H9 (cell line): ENCODE measurements around the gene VIPR2. TPM values are rescaled to one million over a fixed set of nuclear protein-coding genes. Genes with fewer than 3 reads are reported as not detected.

ENCODE experiments used
- DNase-seq: peaks from one replicate; pipeline ENCODE4 v3.0.0-alpha.2; 2017
- H2AFZ ChIP-seq: one replicate; pipeline ENCODE4 v1.6.1; 2013; ENCODE audit warnings: mild to moderate bottlenecking, low read length, control low read depth, moderate library complexity
- H2AK5ac ChIP-seq: 2 replicates; pipeline ENCODE4 v1.6.1; 2013; ENCODE audit warnings: low read length, control low read depth, mixed read lengths; ENCODE audit not compliant: insufficient read length
- H2BK120ac ChIP-seq: one replicate; pipeline ENCODE4 v1.6.1; 2013; ENCODE audit warnings: low read depth, mild to moderate bottlenecking, low read length, control low read depth, inconsistent platforms; ENCODE audit not compliant: poor library complexity, severe bottlenecking
- H2BK12ac ChIP-seq: 2 replicates; pipeline ENCODE4 v1.6.1; 2013; ENCODE audit warnings: low read length, control low read depth, mixed read lengths, low read depth; ENCODE audit not compliant: insufficient read length
- H2BK15ac ChIP-seq: 2 replicates; pipeline ENCODE4 v1.6.1; 2013; ENCODE audit warnings: low read depth, low read length, control low read depth
- H2BK20ac ChIP-seq: one replicate; pipeline ENCODE4 v1.6.1; 2013; ENCODE audit warnings: low read depth, mild to moderate bottlenecking, low read length, control low read depth, inconsistent platforms; ENCODE audit not compliant: poor library complexity, severe bottlenecking
- H2BK5ac ChIP-seq: 2 replicates; pipeline ENCODE4 v1.6.1; 2013; ENCODE audit warnings: low read length, control low read depth, mixed read lengths; ENCODE audit not compliant: insufficient read length
- H3K14ac ChIP-seq: 2 replicates; pipeline ENCODE4 v1.6.1; 2013; ENCODE audit warnings: low read length, control low read depth; ENCODE audit not compliant: insufficient read depth
- H3K18ac ChIP-seq: 2 replicates; pipeline ENCODE4 v1.6.1; 2013; ENCODE audit warnings: low read depth, mild to moderate bottlenecking, mixed read lengths, low read length, control low read depth; ENCODE audit not compliant: insufficient read length
- H3K23ac ChIP-seq: 2 replicates; pipeline ENCODE4 v1.6.1; 2013; ENCODE audit warnings: low read length, control low read depth, mixed read lengths, low read depth; ENCODE audit not compliant: insufficient read length
- H3K23me2 ChIP-seq: 2 replicates; pipeline ENCODE4 v1.6.1; 2013; ENCODE audit warnings: low read depth, mild to moderate bottlenecking, mixed read lengths, low read length, control low read depth; ENCODE audit not compliant: insufficient read length, poor library complexity, severe bottlenecking
- H3K27ac ChIP-seq: 2 replicates; pipeline ENCODE4 v1.5.1; 2013; ENCODE audit warnings: low read length, control low read depth, mixed read lengths, low read depth; ENCODE audit not compliant: insufficient read length
- H3K27me3 ChIP-seq: 2 replicates; pipeline ENCODE4 v1.6.1; 2013; ENCODE audit warnings: low read length, control low read depth, inconsistent platforms; ENCODE audit not compliant: insufficient read depth
- H3K4ac ChIP-seq: 2 replicates; pipeline ENCODE4 v1.6.1; 2013; ENCODE audit warnings: low read depth, mild to moderate bottlenecking, control low read depth, inconsistent platforms, low read length, moderate library complexity
- H3K4me1 ChIP-seq: 2 replicates; pipeline ENCODE4 v1.6.1; 2013; ENCODE audit warnings: low read length, control low read depth, inconsistent platforms; ENCODE audit not compliant: insufficient read depth
- H3K4me2 ChIP-seq: 2 replicates; pipeline ENCODE4 v1.6.1; 2013; ENCODE audit warnings: low read length, control low read depth, mixed read lengths; ENCODE audit not compliant: insufficient read length, insufficient read depth
- H3K56ac ChIP-seq: 2 replicates; pipeline ENCODE4 v1.6.1; 2013; ENCODE audit warnings: low read depth, mild to moderate bottlenecking, mixed read lengths, low read length, control low read depth; ENCODE audit not compliant: insufficient read length
- H3K79me1 ChIP-seq: 2 replicates; pipeline ENCODE4 v1.6.1; 2013; ENCODE audit warnings: low read depth, mild to moderate bottlenecking, moderate library complexity, low read length, control low read depth, inconsistent platforms; ENCODE audit not compliant: insufficient read depth, poor library complexity, severe bottlenecking
- H3K79me2 ChIP-seq: 2 replicates; pipeline ENCODE4 v1.6.1; 2013; ENCODE audit warnings: low read length, control low read depth, inconsistent platforms; ENCODE audit not compliant: insufficient read depth
- H3K9ac ChIP-seq: 2 replicates; pipeline ENCODE4 v1.6.1; 2013; ENCODE audit warnings: low read length, control low read depth, mixed read lengths; ENCODE audit not compliant: insufficient read length; ENCODE audit errors: extremely low read depth
- H3K9me3 ChIP-seq: one replicate; pipeline ENCODE4 v1.6.1; 2013; ENCODE audit warnings: low read depth, low read length, inconsistent platforms; ENCODE audit not compliant: control insufficient read depth
- H3T11ph ChIP-seq: one replicate; pipeline ENCODE4 v1.6.1; 2013; ENCODE audit warnings: mild to moderate bottlenecking, low read length, control low read depth, inconsistent platforms
- H4K20me1 ChIP-seq: one replicate; pipeline ENCODE4 v1.6.1; 2013; ENCODE audit not compliant: control insufficient read depth, insufficient read length, insufficient read depth
- H4K5ac ChIP-seq: 2 replicates; pipeline ENCODE4 v1.6.1; 2013; ENCODE audit warnings: low read depth, mild to moderate bottlenecking, mixed read lengths, low read length, control low read depth; ENCODE audit not compliant: insufficient read length
- H4K8ac ChIP-seq: replicated peaks from 2 replicates; pipeline ENCODE4 v1.6.1; 2013; ENCODE audit warnings: low read length, control low read depth, mixed read lengths, low read depth; ENCODE audit not compliant: insufficient read length
- H4K91ac ChIP-seq: 2 replicates; pipeline ENCODE4 v1.6.1; 2013; ENCODE audit warnings: low read depth, mild to moderate bottlenecking, moderate library complexity, mixed read lengths, low read length, control low read depth; ENCODE audit not compliant: insufficient read length
- H3K27ac Mint-ChIP-seq, 3 experiments: 2 replicates in 2 of 3; 3 replicates in 1 of 3; pipeline ENCODE4 v1.8.0; 2020 to 2021; ENCODE audit warnings: mixed read lengths in 3 of 3, mild to moderate bottlenecking in 1 of 3, moderate library complexity in 1 of 3
- H3K27me3 Mint-ChIP-seq: 2 replicates; pipeline ENCODE4 v1.8.0; 2021; ENCODE audit warnings: low read depth, mild to moderate bottlenecking, moderate library complexity, mixed read lengths
- H3K36me3 Mint-ChIP-seq, 3 experiments: 2 replicates in 2 of 3; 3 replicates in 1 of 3; pipeline ENCODE4 v1.8.0; 2020 to 2021; ENCODE audit warnings: low read depth in 3 of 3, mixed read lengths in 3 of 3; ENCODE audit not compliant: insufficient read depth in 1 of 3
- H3K4me1 Mint-ChIP-seq, 2 experiments: 2 replicates each; pipeline ENCODE4 v1.8.0; 2020; ENCODE audit warnings: mixed read lengths in 2 of 2
- H3K4me3 Mint-ChIP-seq, 2 experiments: 2 replicates in 1 of 2; 3 replicates in 1 of 2; pipeline ENCODE4 v1.8.0; 2020 to 2021; ENCODE audit warnings: mild to moderate bottlenecking in 2 of 2, mixed read lengths in 2 of 2, moderate library complexity in 1 of 2
- H3K9me3 Mint-ChIP-seq, 2 experiments: 2 replicates in 1 of 2; 3 replicates in 1 of 2; pipeline ENCODE4 v1.8.0; 2020; ENCODE audit warnings: mild to moderate bottlenecking in 2 of 2, mixed read lengths in 2 of 2, moderate library complexity in 1 of 2
- CTCF ChIP-seq: fragments of 200-600 bp; sonication (generic); conservative IDR thresholded peaks from 3 replicates; pipeline ENCODE4 v1.8.0; 2021; ENCODE audit warnings: antibody characterized with exemption, mild to moderate bottlenecking
- WGBS: extraction: QIAGEN DNeasy Blood & Tissue Kit; methylation state at CpG from one replicate; pipeline ENCODE4 v1.1.7; 2013; ENCODE audit warnings: missing lambda C conversion rate, low lambda C conversion rate, mixed read lengths; ENCODE audit not compliant: insufficient read length; ENCODE audit errors: extremely low coverage; 5-methylcytosine and 5-hydroxymethylcytosine counted together
- total RNA-seq: library from RNA; stranded (reverse); gene quantifications from 2 replicates; pipeline ENCODE4 v1.2.1, GENCODE V29; 2021

VIPR2 gene
- total RNA-seq, 1 experiment from 2014 or later, result 1.6 TPM

GRCh38 chr7:158994687-158995086 is 150.0 kb downstream of the VIPR2 start:
- no peaks in the 10 kb centered on the region for H3K79me2 ChIP-seq
- no peaks in the 10 kb centered on the region for H4K20me1 ChIP-seq
- no peak overlapping the region for H4K5ac ChIP-seq
- H3K27ac ChIP-seq, result no peak overlapping the region
- no peak overlapping the region for H3K14ac ChIP-seq
- H4K8ac ChIP-seq, result no peak overlapping the region
- no peak overlapping the region for H2BK12ac ChIP-seq
- no peak overlapping the region for H3T11ph ChIP-seq
- no peak overlapping the region for H3K4me2 ChIP-seq
- H2BK120ac ChIP-seq, result no peak overlapping the region
- no peak overlapping the region for H3K4ac ChIP-seq
- H3K36me3 Mint-ChIP-seq, result peaks cover 0 to 11% (median 0%) of the 10 kb centered on the region in 3 experiments; a peak in 2 of 7 replicates
- TF ChIP-seq CTCF, result no peak
- no peak overlapping the region for H3K4me3 Mint-ChIP-seq
- H3K9ac ChIP-seq, result no peak overlapping the region
- H3K27me3 Mint-ChIP-seq, result peaks cover 61% of the 10 kb centered on the region
- H3K4me1 Mint-ChIP-seq, result peaks cover 8 to 14% of the 10 kb centered on the region in 2 experiments
- no peak for DNase-seq
- WGBS, result no CpG with 5 or more reads among the region's 6 CpGs
- H2AFZ ChIP-seq, result no peak overlapping the region
- H2AK5ac ChIP-seq, result no peak overlapping the region
- no peak overlapping the region for H3K56ac ChIP-seq
- H3K9me3 Mint-ChIP-seq, result peaks cover 11 to 13% of the 10 kb centered on the region in 2 experiments
- no peak overlapping the region for H2BK5ac ChIP-seq
- H2BK20ac ChIP-seq, result no peak overlapping the region
- no peak overlapping the region for H2BK15ac ChIP-seq
- no peak overlapping the region for H3K18ac ChIP-seq
- peaks cover 4% of the 10 kb centered on the region for H3K23me2 ChIP-seq
- peaks cover 12% of the 10 kb centered on the region; the same call in 1 of the 2 replicates for H3K27me3 ChIP-seq
- H3K4me1 ChIP-seq, result no peaks in the 10 kb centered on the region
- H3K9me3 ChIP-seq, result no peaks in the 10 kb centered on the region
- H3K27ac Mint-ChIP-seq, result no peak overlapping the region
- no peak overlapping the region for H4K91ac ChIP-seq
- H3K23ac ChIP-seq, result no peak overlapping the region
- H3K79me1 ChIP-seq, result no peaks in the 10 kb centered on the region
